SK-MEL-5 (cell line): ENCODE data around the gene MAP7D1. TPM values are rescaled to one million over a fixed set of nuclear protein-coding genes. Genes with fewer than 3 reads are reported as not detected.
"Not testable (repeated sequence)": the region's sequence is repeated elsewhere in the genome, so short reads cannot be mapped to it uniquely, and the experiment has no call there.

Experiments used
- DNase-seq: peaks from one replicate; pipeline ENCODE4 v3.0.0-alpha.2; 2016; ENCODE audit warnings: low read depth, low spot score
- in situ Hi-C: cut with HindIII; loops from 2 replicates; pipeline ENCODE4 v1.10.0; 2016; ENCODE audit warnings: low sequenced_read_pairs, high pct_unique_total_duplicates, low pct_unique_long_range_greater_than_20kb
- total RNA-seq: library from RNA; depleted of rRNA; stranded (reverse); fragments of >200 nt; shearing (Covaris generic); gene quantifications from 2 replicates; pipeline ENCODE4 v1.2.3, GENCODE V29; 2014

Gene MAP7D1
- total RNA-seq, 1 experiment from 2014 or later: 45.8 TPM

DNA sequence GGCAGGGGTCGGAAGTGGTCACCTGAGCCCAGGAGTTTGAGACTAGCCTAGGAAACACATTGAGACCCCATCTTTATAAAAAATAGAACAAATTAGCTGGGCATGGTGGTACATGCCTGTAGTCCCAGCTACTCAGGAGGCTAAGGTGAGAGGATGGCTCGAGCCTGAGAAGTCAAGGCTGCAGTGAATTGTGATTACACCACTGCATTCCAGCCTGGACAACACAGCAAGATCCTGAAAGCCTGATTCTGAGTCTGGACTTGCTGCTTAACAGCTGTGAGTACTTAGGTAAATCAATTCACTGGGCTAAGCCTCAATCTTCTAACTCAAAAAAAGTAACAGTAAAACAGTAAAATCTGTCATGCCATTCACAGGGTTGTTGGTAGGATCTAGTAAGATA is 11.5 kb upstream of the MAP7D1 start:
- no peak for DNase-seq
- in situ Hi-C loops: no loop called here

DNA sequence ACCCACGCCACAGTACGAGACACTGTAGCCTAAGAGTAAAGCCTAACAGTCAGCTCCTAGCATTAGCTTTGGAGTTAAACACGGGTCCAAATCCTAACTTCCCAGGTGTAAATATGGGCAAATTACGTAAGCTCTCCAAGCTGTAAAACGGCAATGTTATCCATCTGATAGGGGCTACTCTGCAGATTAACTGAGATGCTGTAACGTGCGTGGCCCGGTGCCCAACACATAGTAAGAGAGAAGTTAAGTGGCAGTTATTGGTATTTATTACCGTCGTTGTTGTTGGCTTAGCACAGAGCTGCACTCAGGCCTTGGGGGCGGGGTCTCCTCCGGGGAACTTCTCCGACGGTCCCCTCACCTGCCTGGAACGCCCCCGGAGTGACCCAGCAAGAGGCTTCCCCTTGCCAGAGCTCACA is 7.1 kb upstream of the MAP7D1 start:
- no peak for DNase-seq
- in situ Hi-C loops: no loop called here

DNA sequence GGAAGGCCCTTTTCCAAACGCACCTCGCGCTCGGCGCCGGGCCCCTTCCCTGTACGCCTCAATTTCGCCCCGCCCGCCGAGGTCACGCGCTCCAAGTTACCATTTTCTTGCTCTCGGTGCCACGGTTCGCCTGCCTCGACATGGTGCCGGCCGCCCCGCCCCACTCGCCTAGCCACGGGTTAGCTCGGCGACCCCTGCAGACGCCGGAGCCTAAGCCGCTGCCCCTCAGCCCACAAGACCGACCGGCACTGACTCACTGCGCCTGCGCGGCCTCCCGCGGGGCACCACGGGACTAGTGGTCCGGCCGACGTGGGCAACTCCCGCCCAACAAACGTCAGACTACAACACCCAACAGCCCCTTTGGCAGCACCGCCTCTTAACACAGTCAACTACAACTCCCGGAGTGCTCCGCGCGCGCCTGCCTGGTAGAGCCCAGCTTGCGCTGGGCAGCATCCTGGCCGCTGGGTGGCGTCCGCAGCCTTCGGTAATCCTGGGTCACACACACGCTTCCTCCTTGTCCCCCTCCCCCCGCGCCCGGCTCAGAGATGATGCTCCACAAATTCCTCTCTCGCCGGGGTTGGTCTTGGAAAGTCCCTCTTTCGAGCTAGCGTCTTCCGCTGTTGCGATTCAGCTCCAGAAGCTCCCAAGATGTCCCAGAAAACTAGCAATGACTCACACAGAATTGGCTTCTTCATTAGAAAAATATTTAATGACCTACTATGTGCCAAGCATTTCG is 6.6 kb upstream of the MAP7D1 start, which contains the start of gene TRAPPC3:
TRAPPC3 (minus strand) TSS at position 250 of the 736 bp plus-strand sequence; CDS start at position 142, 108 bp downstream.
- in situ Hi-C loops: no loop called here
- peak; percentile 99 for DNase-seq

DNA sequence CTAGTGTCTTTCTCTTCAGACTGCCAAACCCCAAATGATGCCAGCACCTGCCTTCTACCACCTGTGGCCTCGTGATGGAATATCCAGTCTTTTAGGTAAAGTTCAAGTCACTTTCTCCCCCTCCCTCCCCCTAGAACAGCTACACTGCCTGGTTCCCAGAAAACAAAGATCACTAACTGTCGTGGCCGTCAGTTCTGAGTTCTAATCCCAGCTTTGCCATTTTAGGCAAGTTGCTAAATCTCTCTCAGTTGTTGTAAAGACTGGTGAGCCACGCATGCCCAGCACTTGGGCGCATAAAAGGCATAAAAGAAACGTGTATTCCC is 6.0 kb upstream of the MAP7D1 start:
- no peak for DNase-seq
- in situ Hi-C loops: no loop called here

- in situ Hi-C loops: no loop called here
- DNase-seq: peak; percentile 89
Observed at GRCh38 chr1:36150296-36151133, 5.4 kb upstream of the MAP7D1 start.

- DNase-seq: no peak
- in situ Hi-C loops: no loop called here
Observed at GRCh38 chr1:36151134-36151844, 4.7 kb upstream of the MAP7D1 start.

DNA sequence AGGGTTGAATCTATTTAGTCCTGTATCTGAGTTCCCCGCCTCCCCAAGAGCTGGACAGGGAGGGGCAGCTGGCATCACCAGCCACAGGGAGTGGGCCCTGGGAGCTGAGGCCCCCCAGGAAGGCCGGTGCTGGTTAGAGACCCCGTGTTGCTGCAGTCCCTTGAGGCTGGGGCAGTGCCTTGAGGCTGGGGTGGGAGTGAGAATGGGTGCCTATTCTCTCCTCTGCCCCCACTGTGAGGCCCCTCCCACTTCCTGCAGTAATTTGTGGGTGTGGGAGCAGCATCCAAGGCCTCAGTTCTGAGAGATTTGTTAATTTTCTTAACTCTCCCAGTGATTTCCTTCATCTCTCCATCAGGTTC is 4.1 kb upstream of the MAP7D1 start:
- in situ Hi-C loops: no loop called here
- DNase-seq: no peak

DNA sequence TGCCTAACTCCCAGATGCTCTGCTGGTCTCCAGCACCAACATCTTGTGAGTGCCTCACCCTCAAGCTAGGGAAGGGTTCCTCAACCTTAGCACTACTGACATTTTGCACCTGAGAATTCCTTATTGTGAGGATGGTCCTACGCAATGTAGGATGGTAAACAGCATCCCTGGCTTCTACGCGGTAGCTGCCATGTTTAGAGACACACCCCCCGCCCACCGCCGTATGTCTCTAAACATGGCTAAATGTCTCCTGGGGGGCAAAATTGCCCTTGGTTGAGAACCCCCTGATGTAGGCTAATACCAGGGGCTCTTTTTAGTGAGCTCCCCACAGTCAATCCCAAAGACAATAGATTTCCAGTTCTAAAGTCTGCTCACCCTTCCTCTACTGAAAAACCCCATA is 2.5 kb upstream of the MAP7D1 start:
- no peak for DNase-seq
- in situ Hi-C loops: no loop called here

DNA sequence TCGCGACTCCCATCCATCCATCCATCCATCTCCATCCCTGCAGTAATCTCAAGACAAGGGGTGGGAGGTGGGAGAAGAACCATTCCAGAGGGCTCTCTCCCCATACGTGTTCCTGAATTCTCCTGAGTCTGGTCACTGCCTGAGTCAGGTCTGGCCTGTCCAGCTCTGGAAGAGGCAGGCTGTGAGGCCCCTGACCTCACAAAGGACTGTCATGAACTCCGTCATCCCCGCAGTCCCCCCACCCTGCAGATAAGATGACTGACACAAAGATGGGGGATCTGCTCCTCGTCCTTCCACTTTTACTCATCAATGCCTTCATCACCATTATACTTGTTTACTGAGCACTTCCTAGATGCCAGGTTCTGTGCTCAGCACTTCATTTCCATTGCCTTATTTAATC is 1.6 kb upstream of the MAP7D1 start:
- in situ Hi-C loops: no loop called here
- DNase-seq: no peak

- DNase-seq: no peak
- in situ Hi-C loops: no loop called here
Observed at GRCh38 chr1:36154765-36155407, 1.1 kb upstream of the MAP7D1 start.

- in situ Hi-C loops: no loop called here
- DNase-seq: peak; percentile 47
Observed at GRCh38 chr1:36156329-36157114, 562 bp downstream of the MAP7D1 start.

GRCh38 chr1:36157115-36157903 is 1.3 kb downstream of the MAP7D1 start:
- in situ Hi-C loops: no loop called here

DNA sequence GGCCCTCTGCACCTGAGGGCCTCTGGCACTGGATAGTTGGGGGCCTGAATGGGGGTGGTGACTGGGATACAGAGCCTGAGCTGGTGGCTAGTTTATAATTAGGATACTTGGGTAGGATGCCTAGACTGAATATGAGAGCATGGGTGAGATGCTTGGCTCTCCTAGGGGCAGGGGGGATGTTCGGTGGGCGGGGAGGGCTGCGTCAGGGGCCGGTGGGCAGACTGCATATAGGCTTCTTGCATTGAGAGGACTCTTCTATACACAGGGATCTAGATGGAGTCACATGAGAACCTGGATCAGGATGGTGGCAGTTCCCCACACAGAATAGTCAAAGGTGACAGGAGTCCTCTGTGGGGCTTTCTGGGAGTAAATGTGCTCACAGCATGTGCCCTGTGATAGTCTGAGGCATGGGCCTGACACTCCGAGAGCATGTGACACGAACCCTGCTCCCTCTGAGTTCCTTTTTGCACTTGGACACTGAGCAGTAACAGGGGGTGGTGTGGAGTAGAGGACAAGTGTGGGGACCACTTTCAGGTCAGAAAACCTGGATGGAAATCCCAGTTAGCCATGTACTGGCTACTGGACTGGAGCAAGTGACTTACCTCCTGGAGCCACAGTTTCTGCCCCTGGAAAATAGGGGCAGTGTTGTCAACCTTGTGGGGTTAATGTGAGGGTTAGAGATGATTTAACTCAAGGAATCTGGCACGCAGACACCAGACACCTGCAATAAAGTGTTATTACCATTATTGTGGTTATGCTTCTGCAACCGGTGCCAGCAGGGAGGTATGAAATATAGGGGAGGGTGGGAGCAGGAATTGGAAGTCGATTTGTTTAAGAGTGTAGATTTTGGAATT is 2.2 kb downstream of the MAP7D1 start:
- DNase-seq: no peak
- in situ Hi-C loops: no loop called here

More at GRCh38 chr1:36157115-36157903, 1.3 kb downstream of the MAP7D1 start:
- no peak for DNase-seq

DNA sequence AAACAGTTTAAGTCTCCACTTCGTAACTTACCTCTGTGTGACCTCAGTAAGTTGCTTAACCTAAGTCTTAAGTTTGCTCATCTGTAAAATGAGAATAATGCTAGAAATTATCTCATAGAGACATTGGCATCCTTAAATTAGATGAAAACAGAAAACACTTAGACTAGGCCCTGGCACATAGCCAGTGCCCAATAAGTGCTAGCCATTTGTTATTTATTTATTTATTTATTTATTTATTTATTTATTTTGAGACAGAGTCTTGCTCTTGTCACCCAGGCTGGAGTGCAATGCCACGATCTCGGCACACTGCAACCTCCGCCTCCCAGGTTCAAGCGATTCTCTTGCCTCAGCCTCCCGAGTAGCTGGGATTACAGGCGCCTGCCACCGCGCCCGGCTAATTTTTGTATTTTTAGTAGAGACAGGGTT is 2.9 kb downstream of the MAP7D1 start:
- DNase-seq, in situ Hi-C loops: not testable (repeated sequence)

DNA sequence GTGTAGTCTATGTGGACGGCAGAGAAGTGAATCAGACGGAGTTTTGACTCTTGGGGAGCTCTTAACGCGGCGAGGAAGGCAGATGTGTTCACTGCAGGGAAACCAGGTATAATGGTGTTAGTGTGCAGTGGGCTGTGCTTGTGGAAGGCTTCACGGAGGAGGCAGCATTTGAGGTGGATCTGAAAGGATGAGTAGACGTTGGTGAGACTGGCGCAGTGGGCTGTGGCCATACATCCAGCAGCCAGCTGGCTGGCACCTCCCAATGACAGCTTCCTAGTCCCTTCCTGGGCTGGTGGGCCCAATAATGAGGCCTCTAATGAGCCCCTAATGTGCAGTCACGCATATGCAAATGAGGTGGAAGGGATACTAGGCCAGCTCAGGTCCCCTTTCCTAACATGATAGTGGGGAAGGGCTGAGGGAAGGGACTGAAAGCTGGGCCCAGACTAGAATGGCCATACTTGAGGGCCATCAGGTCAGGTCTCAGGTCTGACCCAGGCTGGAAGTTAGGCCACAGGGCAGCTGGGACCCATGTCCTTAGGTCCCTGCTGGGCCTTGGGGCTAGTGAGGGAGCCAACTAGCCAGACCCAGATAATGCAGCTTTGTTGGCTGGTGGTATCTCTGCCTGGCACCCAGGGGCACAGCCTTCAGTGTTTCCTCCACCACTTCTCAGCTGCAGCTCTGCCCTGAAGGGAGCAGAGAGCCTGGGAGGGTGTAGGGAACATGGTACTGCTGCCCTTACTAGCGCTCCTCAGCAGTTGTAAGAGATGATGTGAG is 3.8 kb downstream of the MAP7D1 start:
- in situ Hi-C loops: no loop called here
- no peak for DNase-seq
